ENCODE measurements around the gene PINK1.
A peak's percentile ranks its signal among the peaks of the same experiment; 100 is the strongest.

The PINK1 gene

DNA sequence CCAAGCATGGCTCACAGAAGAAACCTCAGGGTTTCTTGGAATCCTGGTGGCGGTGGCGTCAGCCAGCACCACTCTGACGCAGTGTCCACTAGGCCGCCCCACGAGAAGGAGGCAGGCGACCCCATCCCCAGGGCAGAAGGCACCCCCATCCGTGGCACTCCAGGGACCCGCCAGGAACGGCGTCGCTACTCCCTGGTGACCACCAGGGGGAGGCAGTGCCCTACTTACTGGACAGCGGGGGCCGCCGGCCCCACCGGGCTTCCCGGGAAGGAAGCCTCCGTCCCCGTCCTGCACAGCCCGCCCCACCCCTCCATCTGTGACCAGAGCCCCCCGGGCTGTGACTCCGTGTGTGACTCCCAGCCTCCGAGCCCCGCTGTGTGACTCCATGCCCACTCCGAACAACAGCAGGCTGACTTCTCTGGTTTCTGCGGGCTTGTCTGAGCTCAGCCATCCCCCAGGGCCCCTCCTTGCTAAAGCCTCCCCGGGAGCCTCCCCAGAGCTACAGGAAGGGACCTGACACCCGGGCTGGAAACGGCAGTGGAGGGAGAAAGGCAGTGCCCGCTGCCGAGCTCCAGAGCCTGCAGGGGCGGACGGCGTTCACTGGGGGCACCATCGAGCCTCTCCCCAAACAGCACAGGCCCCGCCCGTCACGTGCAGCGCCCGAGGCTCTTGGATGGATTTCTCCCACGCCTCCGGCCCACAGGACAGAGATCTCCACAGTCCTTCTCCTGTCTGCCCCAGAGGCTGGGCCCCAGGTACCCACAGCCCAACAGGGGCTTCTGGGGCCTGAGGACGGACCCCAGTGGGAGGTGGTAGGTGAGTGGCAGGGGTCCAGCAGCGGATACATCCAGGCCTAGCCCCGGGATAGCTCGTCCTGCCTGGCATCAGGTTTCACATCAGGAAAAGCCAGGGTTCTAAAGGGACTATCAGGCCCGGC lies 63.4 kb downstream of the PINK1 start:
- peak overlapping the region; percentile 41 to 62 (median 46) for H3K4me3 ChIP-seq
- H3K27ac ChIP-seq, result peak overlapping the region in 20 of 21 experiments; percentile 10 to 86 (median 73)

DNA sequence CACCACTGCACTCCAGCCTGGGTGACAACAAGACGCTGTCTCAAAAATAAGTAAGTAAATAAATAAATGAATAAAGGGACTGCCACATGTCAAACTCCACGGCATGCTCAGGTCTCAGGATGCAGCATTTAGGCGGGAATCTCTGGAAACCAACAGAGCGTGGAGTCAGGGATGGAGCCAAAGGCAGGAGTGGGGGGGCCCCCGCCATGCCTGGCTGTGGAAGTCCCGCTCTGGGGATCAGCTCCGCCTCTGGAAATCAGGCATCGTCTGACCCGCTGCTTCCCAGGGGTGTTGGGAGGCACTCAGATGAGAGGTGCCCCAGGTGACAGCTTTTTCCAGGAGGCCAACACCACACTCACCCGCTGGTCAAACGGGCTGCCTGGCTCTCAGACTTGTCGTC lies 64.3 kb downstream of the PINK1 start:
- H3K27ac ChIP-seq, result no peak overlapping the region

DNA sequence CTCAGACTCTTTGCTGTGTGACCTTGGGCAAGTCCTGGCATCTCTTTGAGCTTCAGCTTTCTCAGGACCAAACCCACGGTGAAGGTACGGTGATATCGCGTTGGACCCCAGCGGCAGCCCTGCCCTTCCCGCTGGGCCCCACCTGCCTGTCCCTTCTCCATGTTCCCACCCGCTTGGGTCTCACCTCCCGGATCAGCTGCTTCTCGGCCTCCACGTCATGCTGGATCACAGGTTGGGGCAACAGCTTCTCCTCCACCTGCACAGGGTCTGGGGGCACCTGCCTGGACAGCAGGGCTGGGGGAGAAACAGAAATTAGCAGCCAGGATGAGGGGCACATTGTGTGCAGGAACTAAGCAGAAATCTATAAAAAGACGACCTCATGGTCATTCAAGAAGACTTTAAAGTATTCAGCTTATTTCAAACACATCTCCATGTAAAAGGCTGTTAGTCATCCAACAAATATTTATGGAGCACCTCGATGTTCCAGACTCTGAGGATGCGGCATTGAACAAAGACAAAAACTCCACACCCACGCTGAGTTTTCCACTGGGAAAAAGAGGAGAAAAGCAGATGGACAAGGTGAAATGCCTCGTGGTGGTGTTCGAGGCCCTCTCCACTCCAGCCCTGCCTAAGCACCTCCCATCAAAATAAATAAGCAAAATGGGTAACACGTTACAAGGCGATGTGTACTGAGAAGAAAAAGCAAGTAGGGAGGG lies 65.1 kb downstream of the PINK1 start:
- Histone ChIP-seq H3K4me3 (no peak overlapping the region), H3K27ac (no peak overlapping the region)

More for the DNA sequence above, 64.3 kb downstream of the PINK1 start:
- H3K4me3 ChIP-seq, result no peak overlapping the region

DNA sequence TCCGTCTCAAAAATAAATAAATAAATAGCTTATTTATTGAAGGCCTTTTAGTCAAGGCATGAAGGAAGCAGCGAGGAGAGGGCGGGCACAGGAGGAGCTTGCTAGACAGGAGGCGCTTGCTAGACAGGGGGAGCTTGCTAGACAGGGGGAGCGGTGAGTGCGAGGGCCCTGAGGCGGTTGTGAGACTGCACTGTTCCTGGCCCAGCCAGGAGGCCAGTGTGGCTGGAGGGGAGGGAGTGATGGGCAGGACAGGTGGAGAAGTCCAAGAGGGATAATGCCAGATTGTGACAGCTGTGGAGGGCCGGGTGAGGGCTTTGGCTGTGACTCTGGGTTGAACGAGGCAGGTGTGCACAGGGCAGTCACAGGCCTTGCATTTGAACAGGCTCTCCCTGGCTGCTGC lies 66.3 kb downstream of the PINK1 start:
- Histone ChIP-seq H3K27ac (no peak overlapping the region), H3K4me3 (no peak overlapping the region)

DNA sequence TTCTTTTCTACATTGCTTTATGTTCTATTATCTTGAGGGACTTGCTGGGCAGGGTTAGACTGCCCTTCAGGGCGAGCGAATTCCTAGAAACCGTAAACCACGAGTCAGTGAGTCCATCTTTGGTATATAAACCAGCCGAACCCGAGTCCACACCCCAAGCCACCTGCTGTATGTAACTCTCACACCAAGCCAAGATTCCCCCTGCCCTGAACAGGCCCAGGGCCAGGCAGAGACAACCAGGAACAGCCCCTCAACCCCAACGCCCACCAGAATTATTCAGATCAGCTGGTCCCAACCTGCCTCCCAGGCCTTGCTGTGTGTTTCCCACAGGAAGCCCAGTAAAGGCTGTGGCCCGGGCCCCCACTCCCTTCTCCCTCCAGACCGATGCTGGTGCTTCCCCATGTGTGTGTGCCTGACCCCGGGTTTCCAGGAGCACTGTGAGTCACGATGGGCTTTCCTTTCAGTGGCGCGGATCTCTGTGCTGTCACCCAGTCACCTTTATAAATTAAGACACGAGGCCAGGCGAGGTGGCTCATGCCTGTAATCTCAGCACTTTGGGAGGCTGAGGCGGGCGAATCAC lies 67.5 kb downstream of the PINK1 start:
- H3K4me3 ChIP-seq, result no peak overlapping the region
- no peak overlapping the region for H3K27ac ChIP-seq
